Effector memory CD4-positive, alpha-beta T cell (primary cell): ENCODE results near the gene PLCB1.

Experiments used
- DNase-seq, 3 donors: peaks; one replicate each; pipeline ENCODE4 v3.0.0-alpha.2; 2020
- H3K27ac ChIP-seq: 2 replicates; pipeline ENCODE4 v1.7.0; 2013; ENCODE audit warnings: mild to moderate bottlenecking, low read length, moderate library complexity; ENCODE audit not compliant: insufficient read depth, poor library complexity, severe bottlenecking
- H3K27me3 ChIP-seq: replicated peaks from 2 replicates; pipeline ENCODE4 v1.7.0; 2013; ENCODE audit warnings: mild to moderate bottlenecking, low read length; ENCODE audit not compliant: insufficient read depth, control insufficient read depth, poor library complexity, severe bottlenecking
- H3K36me3 ChIP-seq: 2 replicates; pipeline ENCODE4 v1.7.0; 2013; ENCODE audit warnings: mild to moderate bottlenecking, low read length, moderate library complexity; ENCODE audit not compliant: control insufficient read depth, insufficient read depth
- H3K4me1 ChIP-seq: 2 replicates; pipeline ENCODE4 v1.7.0; 2013; ENCODE audit warnings: low read length, mild to moderate bottlenecking; ENCODE audit not compliant: control insufficient read depth, insufficient read depth, poor library complexity, severe bottlenecking
- H3K4me3 ChIP-seq: 2 replicates; pipeline ENCODE4 v1.7.0; 2013; ENCODE audit warnings: low read length, low read depth, mild to moderate bottlenecking; ENCODE audit not compliant: insufficient read depth, poor library complexity, severe bottlenecking
- H3K9me3 ChIP-seq: 2 replicates; pipeline ENCODE4 v1.7.0; 2013; ENCODE audit warnings: mild to moderate bottlenecking, low read length, moderate library complexity; ENCODE audit not compliant: control insufficient read depth

PLCB1 gene

GRCh38 chr20:8568075-8568474, 436.0 kb downstream of the PLCB1 start:
- no peaks in the 10 kb centered on the region for H3K36me3 ChIP-seq
- H3K27me3 ChIP-seq, result no peaks in the 10 kb centered on the region
- DNase-seq, result no peak
- H3K9me3 ChIP-seq, result no peaks in the 10 kb centered on the region
- no peak overlapping the region for H3K27ac ChIP-seq
- no peaks in the 10 kb centered on the region for H3K4me1 ChIP-seq
- H3K4me3 ChIP-seq, result no peak overlapping the region

GRCh38 chr20:8569766-8570165, 437.7 kb downstream of the PLCB1 start:
- DNase-seq, result no peak
- H3K9me3 ChIP-seq, result no peaks in the 10 kb centered on the region
- no peaks in the 10 kb centered on the region for H3K36me3 ChIP-seq
- no peaks in the 10 kb centered on the region for H3K27me3 ChIP-seq
- H3K27ac ChIP-seq, result no peak overlapping the region
- H3K4me3 ChIP-seq, result no peak overlapping the region
- H3K4me1 ChIP-seq, result no peaks in the 10 kb centered on the region

GRCh38 chr20:8571611-8572010, 439.5 kb downstream of the PLCB1 start:
- Histone ChIP-seq H3K27me3 (no peaks in the 10 kb centered on the region), H3K27ac (no peak overlapping the region), H3K4me3 (no peak overlapping the region), H3K4me1 (no peaks in the 10 kb centered on the region), H3K36me3 (no peaks in the 10 kb centered on the region), H3K9me3 (no peaks in the 10 kb centered on the region)
- no peak for DNase-seq

- Histone ChIP-seq H3K36me3 (no peaks in the 10 kb centered on the region), H3K4me3 (no peak overlapping the region)
- no peak for DNase-seq
Measured at GRCh38 chr20:8573686-8574085, 441.6 kb downstream of the PLCB1 start.

GRCh38 chr20:8575114-8575513, 443.0 kb downstream of the PLCB1 start:
- Histone ChIP-seq H3K27me3 (no peaks in the 10 kb centered on the region), H3K4me3 (no peak overlapping the region), H3K9me3 (no peaks in the 10 kb centered on the region), H3K27ac (no peak overlapping the region), H3K36me3 (no peaks in the 10 kb centered on the region), H3K4me1 (no peaks in the 10 kb centered on the region)
- DNase-seq, result no peak

More at GRCh38 chr20:8573686-8574085, 441.6 kb downstream of the PLCB1 start:
- Histone ChIP-seq H3K4me1 (no peaks in the 10 kb centered on the region), H3K27ac (no peak overlapping the region), H3K27me3 (no peaks in the 10 kb centered on the region), H3K9me3 (no peaks in the 10 kb centered on the region)

- Histone ChIP-seq H3K27ac (no peak overlapping the region), H3K27me3 (no peaks in the 10 kb centered on the region), H3K9me3 (no peaks in the 10 kb centered on the region), H3K36me3 (no peaks in the 10 kb centered on the region), H3K4me1 (no peaks in the 10 kb centered on the region), H3K4me3 (no peak overlapping the region)
- no peak for DNase-seq
Measured at GRCh38 chr20:8578161-8578865, 446.2 kb downstream of the PLCB1 start.

- Histone ChIP-seq H3K27ac (no peak overlapping the region), H3K4me3 (no peak overlapping the region), H3K9me3 (no peaks in the 10 kb centered on the region), H3K27me3 (no peaks in the 10 kb centered on the region), H3K4me1 (no peaks in the 10 kb centered on the region), H3K36me3 (no peaks in the 10 kb centered on the region)
- no peak for DNase-seq
Measured at GRCh38 chr20:8579035-8579434, 447.0 kb downstream of the PLCB1 start.

- Histone ChIP-seq H3K4me3 (no peak overlapping the region), H3K9me3 (no peaks in the 10 kb centered on the region), H3K27me3 (no peaks in the 10 kb centered on the region), H3K27ac (no peak overlapping the region), H3K36me3 (no peaks in the 10 kb centered on the region), H3K4me1 (no peaks in the 10 kb centered on the region)
- DNase-seq, result no peak
Measured at GRCh38 chr20:8581446-8582183, 449.5 kb downstream of the PLCB1 start.

- no peak overlapping the region for H3K4me3 ChIP-seq
- H3K4me1 ChIP-seq, result no peaks in the 10 kb centered on the region
- DNase-seq, result no peak
- no peak overlapping the region for H3K27ac ChIP-seq
- H3K9me3 ChIP-seq, result no peaks in the 10 kb centered on the region
- no peaks in the 10 kb centered on the region for H3K27me3 ChIP-seq
- no peaks in the 10 kb centered on the region for H3K36me3 ChIP-seq
Measured at GRCh38 chr20:8583012-8583565, 451.0 kb downstream of the PLCB1 start.

- H3K36me3 ChIP-seq, result no peaks in the 10 kb centered on the region
- no peaks in the 10 kb centered on the region for H3K27me3 ChIP-seq
- no peaks in the 10 kb centered on the region for H3K9me3 ChIP-seq
- no peak overlapping the region for H3K4me3 ChIP-seq
- no peak for DNase-seq
- H3K4me1 ChIP-seq, result no peaks in the 10 kb centered on the region
- H3K27ac ChIP-seq, result no peak overlapping the region
Measured at GRCh38 chr20:8583566-8584043, 451.5 kb downstream of the PLCB1 start.
